GM19397 (cell line): ENCODE results near the gene DYNC1LI2.
"Not testable (repeated sequence)": the region's sequence is repeated elsewhere in the genome, so short reads cannot be mapped to it uniquely, and the experiment has no call there.

ENCODE experiments used
- ATAC-seq: cut with Tn5 transposase; IDR thresholded peaks from one replicate; pipeline ENCODE4 v1.9.1; 2021; ENCODE audit warnings: mild to moderate bottlenecking, moderate library complexity; ENCODE audit not compliant: unreplicated experiment

DYNC1LI2 gene

GRCh38 chr16:66698046-66698445, 53.4 kb downstream of the DYNC1LI2 start:
- no peak for ATAC-seq

- peak; percentile 89 for ATAC-seq
Measured at GRCh38 chr16:66696669-66697630, 54.5 kb downstream of the DYNC1LI2 start, which contains the start of gene CMTM4. Gene CMTM4 (minus strand): TSS chr16:66696743. CDS start chr16:66696525, 218 bp downstream.

GRCh38 chr16:66695935-66696668, 55.3 kb downstream of the DYNC1LI2 start:
- peak; percentile 45 for ATAC-seq

GRCh38 chr16:66695471-66695934, 55.9 kb downstream of the DYNC1LI2 start:
- ATAC-seq, result no peak

GRCh38 chr16:66693149-66693548, 58.3 kb downstream of the DYNC1LI2 start:
- no peak for ATAC-seq

- no peak for ATAC-seq
Measured at GRCh38 chr16:66692341-66692740, 59.1 kb downstream of the DYNC1LI2 start.

- ATAC-seq, result no peak
Measured at GRCh38 chr16:66691234-66691633, 60.2 kb downstream of the DYNC1LI2 start.

- ATAC-seq, result no peak
Measured at GRCh38 chr16:66690106-66690847, 61.1 kb downstream of the DYNC1LI2 start.

- ATAC-seq, result no peak
Measured at GRCh38 chr16:66689282-66689681, 62.1 kb downstream of the DYNC1LI2 start.

GRCh38 chr16:66687906-66688625, 63.3 kb downstream of the DYNC1LI2 start:
- no peak for ATAC-seq

- not testable (repeated sequence) for ATAC-seq
Measured at GRCh38 chr16:66685501-66686115, 65.8 kb downstream of the DYNC1LI2 start.

- ATAC-seq, result no peak
Measured at GRCh38 chr16:66682271-66682670, 69.1 kb downstream of the DYNC1LI2 start.

GRCh38 chr16:66681676-66682075, 69.7 kb downstream of the DYNC1LI2 start:
- ATAC-seq, result no peak

GRCh38 chr16:66678337-66678736, 73.1 kb downstream of the DYNC1LI2 start:
- ATAC-seq, result no peak

- ATAC-seq, result no peak
Measured at GRCh38 chr16:66677836-66678235, 73.6 kb downstream of the DYNC1LI2 start.

- ATAC-seq, result no peak
Measured at GRCh38 chr16:66677179-66677578, 74.2 kb downstream of the DYNC1LI2 start.

- ATAC-seq, result no peak
Measured at GRCh38 chr16:66676599-66676998, 74.8 kb downstream of the DYNC1LI2 start.

GRCh38 chr16:66673691-66674090, 77.7 kb downstream of the DYNC1LI2 start:
- no peak for ATAC-seq
